Measurements from ENCODE around the gene PELI2. TPM values are rescaled to one million over a fixed set of nuclear protein-coding genes. Genes with fewer than 3 reads are reported as not detected.

Gene PELI2
- total and polyA plus RNA-seq, 2 of the 4 experiments (the other 2 are of a cell fraction) = 6.0 to 36.7 TPM

GRCh38 chr14:56152221-56152620 is 34.0 kb downstream of the PELI2 start:
- Histone ChIP-seq H2BK15ac (ENCODE audit: low read depth, low read length) (no peak overlapping the region), H3K23ac (ENCODE audit: low read depth, low read length) (no peak overlapping the region), H3K79me1 (ENCODE audit: low read depth in 1 of 2, low read length in 2 of 2) (peaks cover 12 to 64% of the 10 kb centered on the region in 2 experiments), H3K4me1 (ENCODE audit: control insufficient read depth, insufficient read depth, low read length) (peaks cover 12% of the 10 kb centered on the region), H3K9me1 (ENCODE audit: insufficient read depth, low read length) (peaks cover 10% of the 10 kb centered on the region; the same call in 1 of the 2 replicates), H4K91ac (ENCODE audit: insufficient read depth, low read depth, low read length) (no peak overlapping the region), H2AK9ac (replicated peaks; ENCODE audit: low read depth, low read length, poor library complexity) (no peak overlapping the region), H3K9ac (ENCODE audit: low read depth, low read length) (no peak overlapping the region), H3K56ac (ENCODE audit: extremely low read depth, insufficient read depth, low read length) (no peak overlapping the region), H3K27ac (ENCODE audit: insufficient read depth, low read length) (no peak overlapping the region), H2BK20ac (ENCODE audit: low read depth, low read length) (no peak overlapping the region), H2BK120ac (ENCODE audit: low read depth, low read length) (no peak overlapping the region), H3K36me3 (ENCODE audit: control insufficient read depth, insufficient read depth, low read length) (no peaks in the 10 kb centered on the region), H2AK5ac (ENCODE audit: low read depth, low read length) (no peak overlapping the region), H2BK5ac (ENCODE audit: low read depth, low read length, poor library complexity, severe bottlenecking) (no peak overlapping the region), H3K4me3 (ENCODE audit: insufficient read depth, low read depth, low read length) (no peak overlapping the region), H2AFZ (replicated peaks; ENCODE audit: low read length, poor library complexity) (no peak overlapping the region), H3K4ac (ENCODE audit: low read depth, low read length) (no peak overlapping the region), H4K20me1 (ENCODE audit: insufficient read depth, low read length) (peaks cover 30% of the 10 kb centered on the region; the same call in 1 of the 2 replicates), H3K27me3 (ENCODE audit: control insufficient read depth, insufficient read depth, low read length) (no peaks in the 10 kb centered on the region), H4K5ac (ENCODE audit: low read depth, low read length) (no peak overlapping the region), H3K14ac (replicated peaks; ENCODE audit: low read depth, low read length) (no peak overlapping the region), H3K18ac (ENCODE audit: low read depth, low read length) (no peak overlapping the region), H3K9me3 (ENCODE audit: control insufficient read depth, insufficient read depth, low read length) (no peaks in the 10 kb centered on the region; the same call in 1 of the 2 replicates), H4K8ac (ENCODE audit: low read depth in 2 of 2, low read length in 2 of 2) (no peak overlapping the region), H3K4me2 (ENCODE audit: low read depth, low read length) (no peak overlapping the region)
- POLR2A ChIA-PET (ENCODE audit: unreplicated experiment) = no interaction called here
- dilution Hi-C loops (cut with HindIII; ENCODE audit: low sequenced_read_pairs, unreplicated experiment) = no loop called here
- WGBS, 2 experiments (ENCODE audit: extremely low coverage in 2 of 2, insufficient read length in 1 of 2) = 100% methylated on average over 1 of the region's 1 CpG; no CpG with 5 or more reads in 1 of the 2 experiments
- ATAC-seq (ENCODE audit: low read depth) = no peak
- no TSS peak for BruUV-seq (replicated peaks)
- no peak for DNase-seq
- TF ChIP-seq POLR2A (IDR thresholded peaks at IDR 0.05; ENCODE audit: low read depth, low read length) (no peak), MAZ (IDR thresholded peaks at IDR 0.05; ENCODE audit: borderline replicate concordance, low read depth, low read length) (no peak), MXI1 (IDR thresholded peaks at IDR 0.05; ENCODE audit: borderline replicate concordance, low read depth, low read length) (no peak), SMC3 (IDR thresholded peaks at IDR 0.05; ENCODE audit: low read depth, low read length) (no peak), RFX5 (IDR thresholded peaks at IDR 0.05; ENCODE audit: low read depth, low read length) (no peak), RCOR1 (IDR thresholded peaks at IDR 0.05; ENCODE audit: insufficient replicate concordance, low read length) (no peak), FOS (IDR thresholded peaks at IDR 0.05; ENCODE audit: low read depth, low read length) (no peak), USF2 (IDR thresholded peaks at IDR 0.05; ENCODE audit: low read depth, low read length) (no peak), NFE2L2 (IDR thresholded peaks at IDR 0.05; ENCODE audit: low read depth, low read length) (no peak)
- intact Hi-C loops (cut with micrococcal nuclease) = no loop called here
- CTCF ChIA-PET = no interaction called here
- in situ Hi-C loops (cut with MboI; ENCODE audit: low sequenced_read_pairs) = no loop called here
